IMR-90 (cell line): ENCODE data around the gene RIPOR3. TPM values are rescaled to one million over a fixed set of nuclear protein-coding genes. Genes with fewer than 3 reads are reported as not detected.

Experiments used
- ATAC-seq: fragments of 200-7000 bp; cut with Tn5 transposase; 2 replicates; pipeline ENCODE4 v1.9.1; 2020; ENCODE audit warnings: low read depth, mild to moderate bottlenecking, moderate library complexity
- BruUV-seq: library from RNA; stranded (reverse); fragments of 400-500 nt; replicated peaks from 2 replicates; lab custom pipeline; 2021; lab: Mats Ljungman, UMichigan
- CTCF ChIA-PET: fragments of 300-600 bp; formaldehyde crosslinking; extraction: SDS; loops from one replicate; lab custom pipeline; 2021; ENCODE audit warnings: antibody characterized with exemption; lab: Yijun Ruan, JAX
- POLR2A ChIA-PET: fragments of 300-600 bp; sonication (Branson Sonifier 250); formaldehyde crosslinking; loops from one replicate; lab custom pipeline; 2022; ENCODE audit warnings: antibody characterized with exemption; ENCODE audit not compliant: unreplicated experiment; lab: Charles Lee
- DNase-seq: peaks from one replicate; pipeline ENCODE4 v3.0.0; 2013
- H2AFZ ChIP-seq: replicated peaks from 2 replicates; pipeline ENCODE3; 2013; ENCODE audit warnings: low read length, mild to moderate bottlenecking; ENCODE audit not compliant: poor library complexity
- H2AK5ac ChIP-seq: 2 replicates; pipeline ENCODE4 v1.6.1; 2013; ENCODE audit warnings: low read depth, low read length, inconsistent platforms
- H2AK9ac ChIP-seq: replicated peaks from 2 replicates; pipeline ENCODE3; 2013; ENCODE audit warnings: mild to moderate bottlenecking, low read depth, low read length, moderate library complexity; ENCODE audit not compliant: poor library complexity
- H2BK120ac ChIP-seq: 2 replicates; pipeline ENCODE4 v1.6.1; 2013; ENCODE audit warnings: low read depth, low read length, inconsistent platforms
- H2BK15ac ChIP-seq: 3 replicates; pipeline ENCODE4 v1.6.1; 2013; ENCODE audit warnings: low read depth, low read length, inconsistent platforms
- H2BK20ac ChIP-seq: 2 replicates; pipeline ENCODE4 v1.6.1; 2013; ENCODE audit warnings: low read depth, mild to moderate bottlenecking, inconsistent platforms, low read length, moderate library complexity
- H2BK5ac ChIP-seq: 2 replicates; pipeline ENCODE4 v1.6.1; 2013; ENCODE audit warnings: mild to moderate bottlenecking, low read depth, low read length, inconsistent platforms; ENCODE audit not compliant: poor library complexity, severe bottlenecking
- H3K14ac ChIP-seq: replicated peaks from 2 replicates; pipeline ENCODE4 v1.6.1; 2013; ENCODE audit warnings: low read depth, low read length, inconsistent platforms
- H3K18ac ChIP-seq: 2 replicates; pipeline ENCODE4 v1.6.1; 2013; ENCODE audit warnings: low read depth, low read length, control low read depth
- H3K23ac ChIP-seq: 2 replicates; pipeline ENCODE4 v1.6.1; 2013; ENCODE audit warnings: low read depth, low read length, inconsistent platforms
- H3K27ac ChIP-seq: 2 replicates; pipeline ENCODE4 v1.5.1; 2013; ENCODE audit warnings: mild to moderate bottlenecking, control low read depth, low read length; ENCODE audit not compliant: insufficient read depth
- H3K27me3 ChIP-seq: 2 replicates; pipeline ENCODE4 v1.6.1; 2013; ENCODE audit warnings: low read length; ENCODE audit not compliant: control insufficient read depth, insufficient read depth
- H3K36me3 ChIP-seq: 2 replicates; pipeline ENCODE4 v1.6.1; 2013; ENCODE audit warnings: low read length, mixed read lengths; ENCODE audit not compliant: control insufficient read depth, insufficient read depth
- H3K4ac ChIP-seq: 2 replicates; pipeline ENCODE4 v1.6.1; 2013; ENCODE audit warnings: low read depth, low read length, inconsistent platforms
- H3K4me1 ChIP-seq: 2 replicates; pipeline ENCODE4 v1.6.1; 2013; ENCODE audit warnings: low read length, mixed read lengths; ENCODE audit not compliant: control insufficient read depth, insufficient read depth
- H3K4me2 ChIP-seq: 2 replicates; pipeline ENCODE4 v1.6.1; 2013; ENCODE audit warnings: low read depth, mild to moderate bottlenecking, control low read depth, low read length, moderate library complexity
- H3K4me3 ChIP-seq: 2 replicates; pipeline ENCODE4 v1.5.1; 2013; ENCODE audit warnings: low read depth, mild to moderate bottlenecking, control low read depth, low read length, moderate library complexity; ENCODE audit not compliant: insufficient read depth
- H3K56ac ChIP-seq: 2 replicates; pipeline ENCODE4 v1.6.1; 2013; ENCODE audit warnings: low read length, inconsistent platforms; ENCODE audit not compliant: insufficient read depth; ENCODE audit errors: extremely low read depth
- H3K79me1 ChIP-seq, 2 experiments: 2 replicates each; pipeline ENCODE4 v1.6.1; 2013; ENCODE audit warnings: low read length in 2 of 2, inconsistent platforms in 1 of 2, low read depth in 1 of 2
- H3K9ac ChIP-seq: 2 replicates; pipeline ENCODE4 v1.6.1; 2013; ENCODE audit warnings: low read depth, low read length, control low read depth
- H3K9me1 ChIP-seq: 2 replicates; pipeline ENCODE4 v1.6.1; 2013; ENCODE audit warnings: low read length, inconsistent platforms; ENCODE audit not compliant: insufficient read depth
- H3K9me3 ChIP-seq: 2 replicates; pipeline ENCODE4 v1.6.1; 2013; ENCODE audit warnings: low read length; ENCODE audit not compliant: control insufficient read depth, insufficient read depth
- H4K20me1 ChIP-seq: 2 replicates; pipeline ENCODE4 v1.6.1; 2013; ENCODE audit warnings: low read length, inconsistent platforms; ENCODE audit not compliant: insufficient read depth
- H4K5ac ChIP-seq: 2 replicates; pipeline ENCODE4 v1.6.1; 2013; ENCODE audit warnings: mild to moderate bottlenecking, low read depth, low read length, control low read depth
- H4K8ac ChIP-seq, 2 experiments: 2 replicates each; pipeline ENCODE4 v1.6.1; 2013; ENCODE audit warnings: low read depth in 2 of 2, low read length in 2 of 2, control low read depth in 1 of 2, inconsistent platforms in 1 of 2
- H4K91ac ChIP-seq: 2 replicates; pipeline ENCODE4 v1.6.1; 2013; ENCODE audit warnings: low read depth, low read length, inconsistent platforms; ENCODE audit not compliant: insufficient read depth
- BHLHE40 ChIP-seq: fragments of 150-350 bp; IDR thresholded peaks from 2 replicates; pipeline ENCODE4 v1.6.1; 2016; ENCODE audit warnings: mild to moderate bottlenecking, low read depth, low read length
- POLR2A ChIP-seq: IDR thresholded peaks from 2 replicates; pipeline ENCODE4 v1.6.1; 2012; ENCODE audit warnings: mild to moderate bottlenecking, low read depth, low read length
- WGBS, 2 experiments: methylation state at CpG; one replicate each; pipeline versions ENCODE4 v1.1.5 to v1.1.7; 2013; ENCODE audit warnings: missing lambda C conversion rate in 2 of 2; ENCODE audit not compliant: insufficient read length in 1 of 2; ENCODE audit errors: extremely low coverage in 2 of 2; 5-methylcytosine and 5-hydroxymethylcytosine counted together
- dilution Hi-C: fragments of 300-500 bp; cut with HindIII; formaldehyde crosslinking; loops from one replicate; pipeline ENCODE4 v1.14.3; 2018; ENCODE audit warnings: low sequenced_read_pairs; ENCODE audit not compliant: unreplicated experiment
- in situ Hi-C: fragments of 300-500 bp; cut with MboI; formaldehyde crosslinking; loops from 3 replicates; pipeline ENCODE4 v1.14.3; 2019; ENCODE audit warnings: low sequenced_read_pairs, inconsistent platforms, mixed read lengths
- intact Hi-C: fragments of 100-400 bp; cut with micrococcal nuclease; formaldehyde crosslinking; loops from 2 replicates; pipeline ENCODE4 v1.10.0; 2022
- polyA plus RNA-seq, 3 experiments: library from polyadenylated mRNA; depleted of rRNA; stranded (reverse); fragments of >200 nt; gene quantifications; 2 replicates each; pipeline ENCODE4 v1.2.3, GENCODE V29; 2012; ENCODE audit warnings: low replicate concordance in 1 of 3
- total RNA-seq: library from RNA; depleted of rRNA; stranded (reverse); fragments of >200 nt; gene quantifications from 2 replicates; pipeline ENCODE4 v1.2.3, GENCODE V29; 2012

Gene RIPOR3
- total and polyA plus RNA-seq, 2 of the 4 experiments (the other 2 are of a cell fraction) = 0.54 to 1.7 TPM

DNA sequence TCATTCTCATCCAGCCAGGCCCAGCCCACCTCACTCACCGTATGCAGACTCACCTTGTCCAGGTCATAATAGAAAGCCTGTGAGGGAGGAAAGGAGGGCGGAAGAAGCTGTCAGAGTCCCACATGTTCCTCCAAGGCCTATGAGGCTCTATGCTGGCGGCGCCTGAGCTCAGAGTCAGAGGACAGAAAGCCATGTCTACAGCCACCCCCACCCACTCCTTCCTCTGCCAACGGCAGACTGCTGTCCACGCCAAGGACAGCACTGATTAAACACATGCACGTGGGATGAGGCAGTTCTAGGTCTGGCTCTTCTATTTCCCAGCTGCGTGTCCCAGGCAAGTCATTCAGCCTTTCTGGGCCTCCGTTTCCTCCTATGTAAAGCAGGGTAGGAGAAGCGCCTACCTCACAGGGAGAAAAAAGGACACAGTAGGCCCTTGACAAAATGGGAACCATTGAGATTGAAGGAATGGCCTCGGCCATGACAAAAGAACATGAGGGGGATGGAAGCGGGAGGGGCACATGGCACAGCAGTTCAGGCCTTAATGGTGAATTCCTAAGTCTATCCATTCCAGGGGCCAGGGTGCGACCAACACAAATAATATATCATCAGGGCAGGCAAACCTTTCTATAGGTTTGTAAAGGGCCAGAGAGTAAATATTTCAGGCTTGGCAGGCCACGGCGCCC lies 80.1 kb downstream of the RIPOR3 start:
- Histone ChIP-seq H2AFZ (peak overlapping the region; percentile 56), H3K4me1 (0 out of 2 replicates have a peak, but pooled peaks cover 4% of the 10 kb centered on the region), H2AK9ac (peak overlapping the region; percentile 70), H3K36me3 (peaks cover 10% of the 10 kb centered on the region), H3K4ac (0 out of 2 replicates have a peak overlapping the region, but pooled peaks have one; percentile 17), H3K23ac (no peak overlapping the region), H2BK15ac (no peak overlapping the region), H3K4me2 (no peak overlapping the region), H3K9me3 (no peaks in the 10 kb centered on the region), H3K9ac (no peak overlapping the region), H4K20me1 (no peaks in the 10 kb centered on the region), H2BK20ac (no peak overlapping the region), H4K8ac (no peak overlapping the region), H4K91ac (no peak overlapping the region), H4K5ac (no peak overlapping the region), H3K18ac (no peak overlapping the region), H2BK120ac (no peak overlapping the region), H3K4me3 (no peak overlapping the region), H3K79me1 (no peaks in the 10 kb centered on the region), H2AK5ac (peak overlapping the region; percentile 24; the same call in 1 of the 2 replicates), H2BK5ac (no peak overlapping the region), H3K14ac (no peak overlapping the region), H3K27me3 (no peaks in the 10 kb centered on the region), H3K56ac (no peak overlapping the region), H3K9me1 (no peaks in the 10 kb centered on the region), H3K27ac (no peak overlapping the region)
- intact Hi-C loops (no loop called here), in situ Hi-C loops (no loop called here), dilution Hi-C loops (no loop called here)
- WGBS, 2 experiments = 100% methylated on average over 2 of the region's 15 CpGs; no CpG with 5 or more reads in 1 of the 2 experiments
- peak; percentile 36 for DNase-seq
- peak; percentile 43 for ATAC-seq
- TF ChIP-seq BHLHE40 (0 out of 2 replicates have a peak, but pooled peaks have one; percentile 17), POLR2A (no peak)
- POLR2A ChIA-PET = no interaction called here
- CTCF ChIA-PET = no interaction called here
- no TSS peak for BruUV-seq
